H1 (cell line): ENCODE data around the gene SPOCK3. TPM values are rescaled to one million over a fixed set of nuclear protein-coding genes. Genes with fewer than 3 reads are reported as not detected.

Source experiments
- CTCF ChIA-PET: fragments of 300-600 bp; sonication (Branson Sonifier 250); formaldehyde crosslinking; loops from one replicate; lab custom pipeline; 2021; ENCODE audit not compliant: partially characterized antibody; lab: Charles Lee
- POLR2A ChIA-PET: fragments of 300-600 bp; sonication (Branson Sonifier 250); formaldehyde crosslinking; loops from one replicate; lab custom pipeline; 2021; ENCODE audit warnings: inconsistent platforms; ENCODE audit not compliant: partially characterized antibody; lab: Charles Lee
- DNase-seq, 2 experiments: peaks; one replicate each; pipeline versions ENCODE4 v3.0.0 to v3.0.0-alpha.2; 2010 to 2022; ENCODE audit warnings: low spot score in 2 of 2, low read depth in 1 of 2, mixed read lengths in 1 of 2
- FAIRE-seq: peaks from 2 replicates; lab custom pipeline; 2011; peaks lifted over from hg19 to GRCh38; lab: Jason Lieb, UNC
- H2AFZ ChIP-seq: 2 replicates; pipeline ENCODE4 v1.8.1; 2012; ENCODE audit warnings: low read length, inconsistent platforms
- H2AK5ac ChIP-seq: 2 replicates; pipeline ENCODE4 v1.6.1; 2013; ENCODE audit warnings: low read depth, low read length
- H2BK120ac ChIP-seq: replicated peaks from 2 replicates; pipeline ENCODE3; 2013; ENCODE audit warnings: low read depth, low read length, inconsistent platforms
- H2BK12ac ChIP-seq: 2 replicates; pipeline ENCODE4 v1.6.1; 2013; ENCODE audit warnings: low read depth, low read length
- H2BK15ac ChIP-seq: 2 replicates; pipeline ENCODE4 v1.6.1; 2013; ENCODE audit warnings: low read length
- H2BK20ac ChIP-seq: 2 replicates; pipeline ENCODE4 v1.6.1; 2013; ENCODE audit warnings: low read length
- H2BK5ac ChIP-seq: 2 replicates; pipeline ENCODE4 v1.6.1; 2013; ENCODE audit warnings: low read depth, low read length
- H3K14ac ChIP-seq: 2 replicates; pipeline ENCODE4 v1.6.1; 2013; ENCODE audit warnings: inconsistent platforms; ENCODE audit not compliant: insufficient read length
- H3K18ac ChIP-seq: 2 replicates; pipeline ENCODE4 v1.6.1; 2013; ENCODE audit warnings: low read length; ENCODE audit errors: extremely low read depth
- H3K23ac ChIP-seq: 2 replicates; pipeline ENCODE4 v1.6.1; 2013; ENCODE audit warnings: inconsistent platforms; ENCODE audit not compliant: insufficient read length
- H3K23me2 ChIP-seq: 2 replicates; pipeline ENCODE4 v1.6.1; 2013; ENCODE audit warnings: low read depth, low read length
- H3K27ac ChIP-seq: 2 replicates; pipeline ENCODE4 v1.6.1; 2011; ENCODE audit warnings: low read depth, low read length, inconsistent platforms
- H3K27me3 ChIP-seq, 4 experiments: replicated peaks in 1 of 4; 1 replicate in 1 of 4; 2 replicates in 3 of 4; pipeline versions ENCODE4 v1.6.1 to v1.8.1; 2011 to 2013; ENCODE audit warnings: low read length in 3 of 4, mild to moderate bottlenecking in 3 of 4, inconsistent platforms in 2 of 4, mixed read lengths in 2 of 4, moderate library complexity in 1 of 4; ENCODE audit not compliant: control insufficient read depth in 3 of 4, insufficient read depth in 3 of 4; ENCODE audit errors: extremely low read depth in 1 of 4
- H3K36me3 ChIP-seq, 4 experiments: 2 replicates each; pipeline versions ENCODE4 v1.6.1 to v1.8.1; 2011 to 2013; ENCODE audit warnings: mild to moderate bottlenecking in 4 of 4, low read length in 3 of 4, moderate library complexity in 2 of 4, control low read depth in 1 of 4, inconsistent platforms in 1 of 4; ENCODE audit not compliant: insufficient read depth in 4 of 4, control insufficient read depth in 2 of 4
- H3K4ac ChIP-seq: replicated peaks from 2 replicates; pipeline ENCODE3; 2013; ENCODE audit warnings: low read length, low read depth, mixed read lengths, inconsistent platforms; ENCODE audit not compliant: insufficient read length
- H3K4me1 ChIP-seq, 4 experiments: replicated peaks in 1 of 4; 1 replicate in 1 of 4; 2 replicates in 3 of 4; pipeline versions ENCODE4 v1.6.1 to v1.8.1; 2011 to 2013; ENCODE audit warnings: low read length in 3 of 4, inconsistent platforms in 2 of 4, mixed read lengths in 1 of 4; ENCODE audit not compliant: insufficient read depth in 4 of 4, control insufficient read depth in 3 of 4
- H3K4me2 ChIP-seq, 2 experiments: 2 replicates each; pipeline versions ENCODE4 v1.6.1 to v1.8.1; 2011 to 2013; ENCODE audit warnings: low read depth in 2 of 2, low read length in 2 of 2, control low read depth in 1 of 2, inconsistent platforms in 1 of 2, mild to moderate bottlenecking in 1 of 2; ENCODE audit not compliant: insufficient read depth in 1 of 2
- H3K4me3 ChIP-seq, 4 experiments: fragments of 200-600, 300-600 bp in 1 of 4; sonication (generic), shearing (Covaris generic), sonication (Bioruptor Twin) in 1 of 4; 2 replicates each; pipeline versions ENCODE4 v1.5.1 to v1.8.1; 2011 to 2016; ENCODE audit warnings: low read length in 4 of 4, low read depth in 3 of 4, control low read depth in 2 of 4, inconsistent platforms in 2 of 4, mild to moderate bottlenecking in 2 of 4, mixed read lengths in 1 of 4, moderate library complexity in 1 of 4; ENCODE audit not compliant: insufficient read depth in 2 of 4; ENCODE audit errors: extremely low read depth in 1 of 4
- H3K56ac ChIP-seq: replicated peaks from 2 replicates; pipeline ENCODE3; 2013; ENCODE audit warnings: low read depth, mild to moderate bottlenecking, mixed read lengths, low read length, inconsistent platforms; ENCODE audit not compliant: insufficient read length
- H3K79me1 ChIP-seq: 2 replicates; pipeline ENCODE4 v1.6.1; 2013; ENCODE audit warnings: low read depth, low read length, control low read depth
- H3K79me2 ChIP-seq, 2 experiments: 2 replicates each; pipeline versions ENCODE4 v1.6.1 to v1.8.1; 2012 to 2013; ENCODE audit warnings: low read length in 2 of 2, mild to moderate bottlenecking in 2 of 2, inconsistent platforms in 1 of 2; ENCODE audit not compliant: insufficient read depth in 2 of 2, control insufficient read depth in 1 of 2
- H3K9ac ChIP-seq, 4 experiments: replicated peaks in 1 of 4; 1 replicate in 1 of 4; 2 replicates in 3 of 4; pipeline versions ENCODE4 v1.6.1 to v1.8.1; 2011 to 2013; ENCODE audit warnings: low read depth in 3 of 4, low read length in 3 of 4, control low read depth in 2 of 4, mild to moderate bottlenecking in 2 of 4, moderate library complexity in 2 of 4, inconsistent platforms in 1 of 4; ENCODE audit errors: extremely low read depth in 1 of 4
- H3K9me3 ChIP-seq, 2 experiments: 2 replicates each; pipeline versions ENCODE4 v1.6.1 to v1.8.1; 2012 to 2013; ENCODE audit warnings: mild to moderate bottlenecking in 2 of 2, moderate library complexity in 2 of 2, control low read depth in 1 of 2, inconsistent platforms in 1 of 2, low read depth in 1 of 2, low read length in 1 of 2, mixed read lengths in 1 of 2; ENCODE audit not compliant: insufficient read depth in 2 of 2
- H4K20me1 ChIP-seq, 2 experiments: replicated peaks in 1 of 2; 2 replicates each; pipeline versions ENCODE3 to v1.8.1; 2011 to 2013; ENCODE audit warnings: inconsistent platforms in 2 of 2, low read length in 2 of 2, mild to moderate bottlenecking in 1 of 2; ENCODE audit not compliant: insufficient read depth in 2 of 2, control insufficient read depth in 1 of 2
- H4K5ac ChIP-seq: 2 replicates; pipeline ENCODE4 v1.6.1; 2013; ENCODE audit warnings: low read length, low read depth, mixed read lengths, inconsistent platforms; ENCODE audit not compliant: insufficient read length
- H4K8ac ChIP-seq: 2 replicates; pipeline ENCODE4 v1.8.0; 2013; ENCODE audit warnings: mild to moderate bottlenecking, moderate library complexity, low read length, inconsistent platforms; ENCODE audit not compliant: insufficient read depth; ENCODE audit errors: extremely low read depth
- H4K91ac ChIP-seq: replicated peaks from 2 replicates; pipeline ENCODE3; 2013; ENCODE audit warnings: low read length, mixed read lengths, inconsistent platforms; ENCODE audit not compliant: insufficient read length
- BACH1 ChIP-seq: IDR thresholded peaks from 2 replicates; pipeline ENCODE4 v1.6.1; 2012; ENCODE audit warnings: low read length, improper control_type of control experiment
- BCL11A ChIP-seq, 2 experiments: IDR thresholded peaks; one replicate each; pipeline ENCODE4 v1.6.1; 2011; ENCODE audit warnings: low read depth in 2 of 2, low read length in 2 of 2, mild to moderate bottlenecking in 2 of 2
- CBX8 ChIP-seq: fragments of 300-800, 300-1000 bp; sonication (generic); IDR thresholded peaks from 2 replicates; pipeline ENCODE4 v1.7.1; 2016; ENCODE audit warnings: low read depth, low read length, borderline replicate concordance
- KDM5A ChIP-seq: fragments of 200-600 bp; IDR thresholded peaks from 2 replicates; pipeline ENCODE4 v1.7.1; 2012; ENCODE audit warnings: mild to moderate bottlenecking, low read length, inconsistent platforms, mixed read lengths
- PHF8 ChIP-seq: fragments of 200-600 bp; sonication (generic); conservative IDR thresholded peaks from 2 replicates; pipeline ENCODE4 v1.7.1; 2012; ENCODE audit warnings: low read depth, mild to moderate bottlenecking, inconsistent platforms, low read length, moderate library complexity
- TBP ChIP-seq: IDR thresholded peaks from 2 replicates; pipeline ENCODE4 v1.6.1; 2011; ENCODE audit warnings: low read depth, low read length, improper control_type of control experiment
- TCF12 ChIP-seq: IDR thresholded peaks from 2 replicates; pipeline ENCODE4 v1.6.1; 2011; ENCODE audit warnings: low read depth, mild to moderate bottlenecking, low read length
- WGBS, 2 experiments: shearing (Covaris generic) in 1 of 2; methylation state at CpG; one replicate each; pipeline versions ENCODE4 v1.1.6 to v1.1.7; 2013 to 2015; ENCODE audit warnings: low lambda C conversion rate in 2 of 2, mixed read lengths in 2 of 2, inconsistent platforms in 1 of 2, low coverage in 1 of 2, missing lambda C conversion rate in 1 of 2; ENCODE audit not compliant: insufficient replicate concordance in 2 of 2, insufficient coverage in 1 of 2, insufficient read length in 1 of 2; ENCODE audit errors: extremely low coverage in 1 of 2, missing lambda C conversion rate in 1 of 2; 5-methylcytosine and 5-hydroxymethylcytosine counted together
- long read RNA-seq, 2 experiments: library from RNA in 1 of 2; library from capped mRNA in 1 of 2; stranded (forward); transcript quantifications; one replicate each; pipeline ENCODE4 v2.0.0, GENCODE V29; 2021; ENCODE audit warnings: inconsistent platforms in 1 of 2
- polyA minus RNA-seq, 3 experiments: library from RNA; depleted of rRNA, polyadenylated mRNA; stranded (reverse); fragments of >200 nt; gene quantifications; 1 replicate in 2 of 3; 2 replicates in 1 of 3; pipeline ENCODE4 v1.2.3, GENCODE V29; 2011
- polyA plus RNA-seq, 7 experiments: library from polyadenylated mRNA; depleted of rRNA in 3 of 7; stranded (reverse) in 5 of 7; unstranded in 2 of 7; fragments of >200 nt in 5 of 7; fragments of 200-250 nt in 2 of 7; gene quantifications; 1 replicate in 5 of 7; 2 replicates in 1 of 7; 4 replicates in 1 of 7; pipeline versions ENCODE4 v1.2.1 to v1.2.3, GENCODE V29; 2011 to 2013; ENCODE audit warnings: missing spikeins in 2 of 7, mixed read lengths in 2 of 7
- total RNA-seq: library from RNA; stranded (reverse); fragmentation: NEBNext Ultra II Directional; extraction: Animal tissue kit (Norgen Biotek cat#: 25700); gene quantifications from 2 replicates; pipeline ENCODE4 v1.2.1, GENCODE V29; 2021
- TF ChIP-seq, protein P1 (sequence below): IDR thresholded peaks from 2 replicates; pipeline ENCODE4 v1.6.1; 2011; ENCODE audit warnings: low read depth, mild to moderate bottlenecking, low read length; ENCODE audit not compliant: insufficient read depth
- TF ChIP-seq, protein P2 (sequence below): IDR thresholded peaks from 2 replicates; pipeline ENCODE4 v1.6.1; 2012; ENCODE audit warnings: inconsistent platforms

SPOCK3 gene
- total RNA-seq, result 0.44 and 0.60 TPM in 2 replicates
- 0.08 and 0.14 TPM in 2 replicates for polyA plus RNA-seq (2011; rRNA removed)
- polyA plus RNA-seq (2011; cell fraction: cytosol; rRNA removed), result 0.34 TPM
- polyA plus RNA-seq (2011; cell fraction: nucleus; rRNA removed), result 0.34 TPM
- polyA plus RNA-seq (2012, experiment 1 of 2), result 0.23 to 1.0 TPM (median 0.43 TPM) in 4 replicates
- not detected for polyA plus RNA-seq (2012, experiment 2 of 2)
- 0.57 TPM for polyA plus RNA-seq (2013, experiment 1 of 2)
- 0.77 TPM for polyA plus RNA-seq (2013, experiment 2 of 2)
- polyA minus RNA-seq (2011; rRNA and poly(A)+ RNA removed), result 0.76 and 1.5 TPM in 2 replicates
- not detected for polyA minus RNA-seq (2011; cell fraction: cytosol; rRNA and poly(A)+ RNA removed)
- 1.7 TPM for polyA minus RNA-seq (2011; cell fraction: nucleus; rRNA and poly(A)+ RNA removed)
- long read RNA-seq, experiment 1, result 0 reads
- long read RNA-seq, experiment 2, result 0 reads

DNA sequence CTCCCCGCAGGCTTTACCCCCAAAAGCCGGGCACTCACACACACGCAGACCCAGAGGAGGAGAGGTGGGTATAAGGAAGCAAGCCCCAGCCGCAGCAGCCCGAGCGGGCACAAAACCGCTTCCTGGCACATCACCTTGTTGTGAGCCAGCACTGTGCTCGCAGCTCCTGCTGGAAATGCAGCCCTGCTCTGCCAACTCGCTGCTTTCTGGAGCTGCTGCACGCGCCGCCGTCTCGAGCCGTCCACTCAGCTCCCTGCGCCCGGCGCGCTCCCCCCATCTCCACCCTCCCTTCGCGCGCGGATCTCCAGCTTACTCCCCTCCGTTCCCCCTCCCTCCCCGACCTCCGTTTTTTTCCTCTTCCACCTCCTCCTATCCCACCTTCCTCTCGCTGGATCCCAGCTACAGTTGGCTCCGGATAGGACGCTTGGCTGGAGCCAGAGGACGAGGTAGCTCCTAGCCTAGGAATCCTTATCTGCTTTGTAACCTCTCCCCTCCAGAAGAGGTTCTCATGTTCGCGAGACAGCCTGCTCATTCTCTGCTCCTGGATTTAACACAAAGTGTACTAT, at the start of gene SPOCK3:
Gene SPOCK3 (minus strand): TSS at position 179 of the 566 bp plus-strand sequence.
- Histone ChIP-seq H2BK5ac (no peak within 1 kb of the TSS), H3K79me1 (no peaks in the 10 kb centered on the region), H2BK120ac (no peak within 1 kb of the TSS), H3K4me1 (no peaks in the 10 kb centered on the region; a peak in 1 of 7 replicates), H3K56ac (no peak within 1 kb of the TSS), H4K91ac (no peak within 1 kb of the TSS), H3K27me3 (peaks cover 1 to 25% (median 17%) of the 10 kb centered on the region in 4 experiments), H2BK15ac (no peak within 1 kb of the TSS), H2BK20ac (no peak within 1 kb of the TSS), H2AK5ac (no peak within 1 kb of the TSS), H3K23ac (no peak within 1 kb of the TSS), H4K5ac (no peak within 1 kb of the TSS), H2AFZ (peak within 1 kb of the TSS; percentile 88), H3K14ac (no peak within 1 kb of the TSS), H3K27ac (no peak within 1 kb of the TSS), H3K4me3 (peak within 1 kb of the TSS; percentile 61 to 84 (median 70)), H3K4ac (no peak within 1 kb of the TSS), H2BK12ac (no peak within 1 kb of the TSS), H3K18ac (peak within 1 kb of the TSS; percentile 38; the same call in 1 of the 2 replicates), H4K20me1 (no peaks in the 10 kb centered on the region), H3K36me3 (no peaks in the 10 kb centered on the region), H3K9ac (peak within 1 kb of the TSS in 3 of 4 experiments; percentile 13 to 43 (median 15); a peak in 3 of 7 replicates), H3K9me3 (no peaks in the 10 kb centered on the region), H3K23me2 (peaks cover 18% of the 10 kb centered on the region), H3K79me2 (no peaks in the 10 kb centered on the region), H3K4me2 (peak within 1 kb of the TSS; percentile 86 to 98), H4K8ac (no peak within 1 kb of the TSS)
- ChIA-PET CTCF (interaction anchor here (0.6 to 1.5 kb wide), 3 partner anchors 13 to 57 kb away, joined by 3 to 6 read pairs (median 3); no protein-coding TSS in a partner anchor), POLR2A (no interaction called here)
- 0% methylated on average over 15 of the region's 32 CpGs; no CpG with 5 or more reads in 1 of the 2 experiments for WGBS, 2 experiments
- peak; percentile 17 to 72 for DNase-seq
- no peak for FAIRE-seq
- TF ChIP-seq KDM5A, result no peak
- TF ChIP-seq, protein P1, sequence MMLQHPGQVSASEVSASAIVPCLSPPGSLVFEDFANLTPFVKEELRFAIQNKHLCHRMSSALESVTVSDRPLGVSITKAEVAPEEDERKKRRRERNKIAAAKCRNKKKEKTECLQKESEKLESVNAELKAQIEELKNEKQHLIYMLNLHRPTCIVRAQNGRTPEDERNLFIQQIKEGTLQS, result no peak
- TF ChIP-seq TBP, result peak; percentile 32; the same call in 1 of the 2 replicates
- no peak for TF ChIP-seq TCF12
- 0 out of 2 replicates have a peak, but pooled peaks have one; percentile 4 for TF ChIP-seq PHF8
- no peak for TF ChIP-seq CBX8
- TF ChIP-seq, protein P2, sequence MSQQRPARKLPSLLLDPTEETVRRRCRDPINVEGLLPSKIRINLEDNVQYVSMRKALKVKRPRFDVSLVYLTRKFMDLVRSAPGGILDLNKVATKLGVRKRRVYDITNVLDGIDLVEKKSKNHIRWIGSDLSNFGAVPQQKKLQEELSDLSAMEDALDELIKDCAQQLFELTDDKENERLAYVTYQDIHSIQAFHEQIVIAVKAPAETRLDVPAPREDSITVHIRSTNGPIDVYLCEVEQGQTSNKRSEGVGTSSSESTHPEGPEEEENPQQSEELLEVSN, result peak; percentile 28; the same call in 1 of the 2 replicates
- no peak; the same call in 1 of the 2 replicates for TF ChIP-seq BACH1
- no peak for TF ChIP-seq BCL11A (IDR thresholded peaks at IDR 0.05; ENCODE audit: low read depth in 2 of 2, low read length in 2 of 2)
